Measurements from ENCODE around the gene TNRC6B. TPM values are rescaled to one million over a fixed set of nuclear protein-coding genes. Genes with fewer than 3 reads are reported as not detected.

The TNRC6B gene
- total RNA-seq, 1 donor from 2014 or later = 9.5 TPM

GRCh38 chr22:40176921-40177737, 596 bp upstream of the TNRC6B start:
- no peak for TF ChIP-seq CTCF (conservative IDR thresholded peaks at IDR 0.05; ENCODE audit: low read depth, low read length)
- DNase-seq (ENCODE audit: low read depth) = no peak
- H3K4me3 ChIP-seq (ENCODE audit: low read depth, low read length) = peak overlapping the region; percentile 84

GRCh38 chr22:40178417-40179409, 988 bp downstream of the TNRC6B start:
- no peak for TF ChIP-seq CTCF (conservative IDR thresholded peaks at IDR 0.05; ENCODE audit: low read depth, low read length)
- DNase-seq (ENCODE audit: low read depth) = no peak
- H3K4me3 ChIP-seq (ENCODE audit: low read depth, low read length) = peak overlapping the region; percentile 84

DNA sequence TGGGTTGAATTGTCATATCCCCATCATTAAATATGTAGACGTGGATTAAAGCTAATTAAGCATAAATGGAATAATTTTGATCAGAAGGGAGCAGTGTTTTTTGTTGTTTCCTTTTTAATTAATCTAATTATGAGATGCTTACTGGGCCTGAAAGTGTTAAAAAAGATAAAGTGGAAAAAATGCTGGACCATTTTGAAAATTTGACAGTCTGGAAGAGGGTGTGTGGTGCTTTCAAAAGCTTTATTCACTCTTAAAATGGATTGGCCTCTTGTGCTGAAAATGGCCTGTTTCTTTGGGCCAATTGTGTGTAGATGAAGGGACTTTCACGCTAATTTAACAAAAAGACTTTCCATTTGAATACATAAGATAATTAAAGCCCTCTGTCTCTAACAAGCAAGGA, 1.8 kb downstream of the TNRC6B start:
- no peak for TF ChIP-seq CTCF (conservative IDR thresholded peaks at IDR 0.05; ENCODE audit: low read depth, low read length)
- DNase-seq (ENCODE audit: low read depth) = no peak
- H3K4me3 ChIP-seq (ENCODE audit: low read depth, low read length) = peak overlapping the region; percentile 84

GRCh38 chr22:40180403-40180802, 2.7 kb downstream of the TNRC6B start:
- DNase-seq (ENCODE audit: low read depth) = no peak
- TF ChIP-seq CTCF (conservative IDR thresholded peaks at IDR 0.05; ENCODE audit: low read depth, low read length) = no peak
- no peak overlapping the region for H3K4me3 ChIP-seq (ENCODE audit: low read depth, low read length)

DNA sequence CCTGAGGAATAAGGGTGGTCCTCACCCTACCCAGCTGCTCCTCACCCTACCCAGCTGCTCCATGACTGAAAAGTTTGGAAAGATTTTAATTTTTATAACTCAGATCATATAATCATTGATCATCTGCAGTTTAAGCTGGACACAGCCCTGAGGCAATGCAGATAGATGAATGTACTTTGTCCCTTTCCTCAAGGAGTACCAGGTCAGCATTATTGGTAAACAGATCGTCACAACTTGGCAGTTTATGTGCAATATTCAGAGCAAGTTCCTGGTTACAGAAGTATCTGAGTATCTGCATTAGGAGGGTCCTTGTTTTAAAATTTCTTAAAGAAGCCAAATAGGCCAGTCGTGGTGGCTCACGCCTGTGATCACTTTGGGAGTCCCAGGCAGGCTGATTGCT, 3.6 kb downstream of the TNRC6B start:
- H3K4me3 ChIP-seq (ENCODE audit: low read depth, low read length) = no peak overlapping the region
- no peak for DNase-seq (ENCODE audit: low read depth)
- no peak for TF ChIP-seq CTCF (conservative IDR thresholded peaks at IDR 0.05; ENCODE audit: low read depth, low read length)

DNA sequence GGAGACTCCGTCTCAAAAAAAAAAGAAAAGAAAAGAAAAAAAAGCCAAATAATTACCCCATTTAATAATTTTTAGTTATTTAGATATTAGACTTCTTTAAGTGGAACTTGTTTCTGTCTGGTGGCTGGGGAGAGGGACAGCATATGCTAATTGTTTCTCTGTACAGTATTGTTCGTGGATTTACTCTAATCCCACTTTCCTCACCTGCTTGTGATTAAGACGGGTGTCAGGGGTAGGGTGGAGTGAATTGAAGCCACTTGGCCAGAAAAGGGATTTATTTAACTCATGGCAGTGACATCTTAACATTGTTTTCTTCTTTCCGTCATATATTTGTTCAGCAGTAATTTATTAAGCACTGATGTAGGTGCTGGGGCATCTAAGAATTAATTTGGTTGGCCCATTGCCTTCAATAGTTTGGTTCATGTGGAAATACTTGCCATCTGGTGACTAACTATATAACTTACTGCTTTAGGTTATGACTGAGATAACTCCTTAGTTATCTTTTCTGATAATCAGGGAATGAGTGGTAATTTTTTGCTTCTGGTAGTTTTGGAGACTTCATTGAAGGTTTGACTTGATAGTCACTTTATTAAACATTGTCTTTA, 4.6 kb downstream of the TNRC6B start:
- no peak for DNase-seq (ENCODE audit: low read depth)
- no peak overlapping the region for H3K4me3 ChIP-seq (ENCODE audit: low read depth, low read length)
- no peak for TF ChIP-seq CTCF (conservative IDR thresholded peaks at IDR 0.05; ENCODE audit: low read depth, low read length)
